HTERT RPE-1 (cell line): Measurements from ENCODE around the gene PKP3.
"Not testable (repeated sequence)": the region's sequence is repeated elsewhere in the genome, so short reads cannot be mapped to it uniquely, and the experiment has no call there.

Experiments
- in situ Hi-C: fragments of 300-500 bp; cut with MboI; formaldehyde crosslinking; loops from 4 replicates; pipeline ENCODE4 v1.14.3; 2020; ENCODE audit warnings: low sequenced_read_pairs

Gene PKP3

DNA sequence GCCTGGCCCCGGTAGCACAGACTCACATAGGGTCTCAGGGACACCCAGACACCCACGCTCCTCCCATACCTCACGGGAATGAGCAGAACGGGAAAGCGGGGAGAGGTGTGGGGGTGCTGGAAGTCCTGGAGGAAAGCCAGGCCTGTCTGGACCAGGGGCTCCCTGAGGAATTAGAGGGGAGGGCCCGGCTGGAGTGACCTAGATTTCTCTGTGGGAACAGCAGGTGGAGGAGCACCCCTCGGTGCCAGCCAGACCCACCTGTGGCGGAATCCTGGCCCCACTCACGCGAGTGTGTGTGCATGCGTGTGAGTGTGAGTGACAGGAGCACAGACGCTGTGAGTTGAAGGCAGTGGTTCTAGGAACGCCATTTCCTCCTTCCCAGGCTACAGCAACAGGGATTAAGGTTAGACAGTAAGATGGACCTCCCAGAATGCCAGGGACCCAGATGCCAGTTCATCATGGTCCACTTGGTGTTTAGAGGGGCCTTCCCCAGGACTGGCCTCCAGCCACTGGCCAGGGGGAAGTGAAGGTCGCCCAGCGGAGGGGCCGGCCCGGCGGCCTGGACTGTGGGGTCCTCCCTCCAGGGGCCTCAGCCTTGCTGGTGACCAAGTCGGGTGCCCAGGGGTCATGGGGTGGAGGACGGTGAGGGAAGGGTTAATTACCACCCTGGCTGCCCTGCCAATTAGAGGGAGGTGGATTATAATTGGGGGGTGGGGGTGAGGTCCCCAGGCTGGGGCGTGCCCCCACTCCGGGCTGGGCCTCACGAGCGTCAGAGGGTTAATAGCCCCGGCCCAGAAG, 1.0 kb downstream of the PKP3 start:
- in situ Hi-C loops, result no loop called here

DNA sequence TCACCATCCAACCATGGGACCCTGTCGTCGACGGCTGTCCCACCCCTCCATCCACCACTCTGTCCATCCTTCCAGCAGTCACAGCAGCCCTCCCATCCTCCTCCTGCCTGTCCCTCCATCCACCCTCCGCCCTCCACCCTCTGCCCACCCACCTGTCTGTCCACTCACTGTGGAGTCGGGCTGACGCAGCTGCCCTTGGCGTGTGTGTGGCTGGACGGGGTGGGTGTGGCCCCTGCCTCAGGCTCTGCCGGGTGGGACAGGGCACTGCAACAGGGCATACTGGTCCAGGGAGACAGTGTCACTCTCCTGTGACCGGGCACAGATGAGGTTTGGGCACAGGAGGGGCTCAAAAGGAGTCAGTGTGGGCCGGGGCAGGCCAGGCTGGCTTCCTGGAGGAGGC, 1.9 kb downstream of the PKP3 start:
- in situ Hi-C loops, result no loop called here

DNA sequence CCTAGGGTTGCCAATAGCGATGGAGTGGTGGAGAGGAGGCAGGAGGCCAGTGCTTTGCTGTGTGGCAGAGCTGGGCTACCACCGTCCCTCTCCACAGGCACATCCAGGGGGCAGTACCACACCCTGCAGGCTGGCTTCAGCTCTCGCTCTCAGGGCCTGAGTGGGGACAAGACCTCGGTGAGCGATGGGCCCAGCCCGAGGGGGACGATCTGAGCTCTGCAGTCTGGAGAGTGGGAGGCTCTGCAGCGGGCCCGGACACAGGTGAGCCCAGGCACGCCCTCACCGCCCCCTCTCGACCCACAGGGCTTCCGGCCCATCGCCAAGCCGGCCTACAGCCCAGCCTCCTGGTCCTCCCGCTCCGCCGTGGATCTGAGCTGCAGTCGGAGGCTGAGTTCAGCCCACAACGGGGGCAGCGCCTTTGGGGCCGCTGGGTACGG, 2.5 kb downstream of the PKP3 start:
- in situ Hi-C loops, result no loop called here

DNA sequence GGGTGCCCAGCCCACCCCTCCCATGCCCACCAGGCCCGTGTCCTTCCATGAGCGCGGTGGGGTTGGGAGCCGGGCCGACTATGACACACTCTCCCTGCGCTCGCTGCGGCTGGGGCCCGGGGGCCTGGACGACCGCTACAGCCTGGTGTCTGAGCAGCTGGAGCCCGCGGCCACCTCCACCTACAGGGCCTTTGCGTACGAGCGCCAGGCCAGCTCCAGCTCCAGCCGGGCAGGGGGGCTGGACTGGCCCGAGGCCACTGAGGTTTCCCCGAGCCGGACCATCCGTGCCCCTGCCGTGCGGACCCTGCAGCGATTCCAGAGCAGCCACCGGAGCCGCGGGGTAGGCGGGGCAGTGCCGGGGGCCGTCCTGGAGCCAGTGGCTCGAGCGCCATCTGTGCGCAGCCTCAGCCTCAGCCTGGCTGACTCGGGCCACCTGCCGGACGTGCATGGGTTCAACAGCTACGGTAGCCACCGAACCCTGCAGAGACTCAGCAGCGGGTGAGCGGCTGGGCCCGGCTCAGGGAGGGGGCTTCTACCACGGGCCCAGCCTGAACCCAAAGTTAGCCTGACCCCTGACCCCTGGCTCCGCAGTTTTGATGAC, 3.0 kb downstream of the PKP3 start:
- in situ Hi-C loops, result no loop called here

- in situ Hi-C loops, result no loop called here
Observed at GRCh38 chr11:398826-399225, 4.8 kb downstream of the PKP3 start.

DNA sequence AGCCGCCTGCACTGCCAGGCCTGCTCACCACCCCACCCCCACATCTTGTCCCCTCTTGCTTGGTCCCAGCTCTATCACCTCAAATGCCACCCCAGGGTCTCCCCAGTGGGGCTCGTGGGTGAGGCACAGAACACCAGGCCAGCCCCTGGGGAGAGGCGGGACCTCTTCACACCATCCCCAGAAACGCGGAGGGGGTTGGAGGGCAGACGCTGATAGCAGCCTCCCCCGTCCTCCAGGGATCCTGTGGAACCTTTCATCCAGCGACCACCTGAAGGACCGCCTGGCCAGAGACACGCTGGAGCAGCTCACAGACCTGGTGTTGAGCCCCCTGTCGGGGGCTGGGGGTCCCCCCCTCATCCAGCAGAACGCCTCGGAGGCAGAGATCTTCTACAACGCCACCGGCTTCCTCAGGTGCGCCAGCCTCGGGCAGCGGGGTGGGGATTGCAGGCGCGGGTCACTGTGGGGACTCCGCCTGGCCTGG, 5.8 kb downstream of the PKP3 start:
- in situ Hi-C loops, result no loop called here

- in situ Hi-C loops, result no loop called here
Observed at GRCh38 chr11:400241-400689, 6.3 kb downstream of the PKP3 start.

GRCh38 chr11:401196-401595, 7.2 kb downstream of the PKP3 start:
- in situ Hi-C loops, result not testable (repeated sequence)

- in situ Hi-C loops, result no loop called here
Observed at GRCh38 chr11:403021-403760, 9.2 kb downstream of the PKP3 start.

DNA sequence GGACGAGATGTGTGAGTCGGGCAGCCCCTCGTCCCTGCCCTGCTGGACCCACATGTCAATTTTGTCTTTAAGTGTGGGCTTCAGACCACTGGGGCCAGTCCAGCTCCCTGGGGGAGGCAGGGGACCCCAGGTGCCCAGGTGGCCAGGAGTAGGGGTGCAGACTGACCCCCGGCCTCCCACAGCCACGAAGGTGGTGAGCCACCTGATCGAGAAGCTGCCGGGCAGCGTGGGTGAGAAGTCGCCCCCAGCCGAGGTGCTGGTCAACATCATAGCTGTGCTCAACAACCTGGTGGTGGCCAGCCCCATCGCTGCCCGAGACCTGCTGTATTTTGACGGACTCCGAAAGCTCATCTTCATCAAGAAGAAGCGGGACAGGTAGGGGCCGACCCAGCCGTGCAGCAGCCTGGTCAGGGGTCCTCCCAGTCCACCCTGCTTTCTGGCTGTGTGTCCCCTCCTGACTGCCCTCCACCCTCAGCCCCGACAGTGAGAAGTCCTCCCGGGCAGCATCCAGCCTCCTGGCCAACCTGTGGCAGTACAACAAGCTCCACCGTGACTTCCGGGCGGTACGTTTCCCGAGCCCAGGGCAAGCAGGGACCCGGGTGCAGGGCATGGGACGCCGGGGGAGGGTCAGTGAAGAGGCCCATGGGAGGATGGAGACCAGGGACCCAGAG, 9.9 kb downstream of the PKP3 start:
- in situ Hi-C loops, result no loop called here

DNA sequence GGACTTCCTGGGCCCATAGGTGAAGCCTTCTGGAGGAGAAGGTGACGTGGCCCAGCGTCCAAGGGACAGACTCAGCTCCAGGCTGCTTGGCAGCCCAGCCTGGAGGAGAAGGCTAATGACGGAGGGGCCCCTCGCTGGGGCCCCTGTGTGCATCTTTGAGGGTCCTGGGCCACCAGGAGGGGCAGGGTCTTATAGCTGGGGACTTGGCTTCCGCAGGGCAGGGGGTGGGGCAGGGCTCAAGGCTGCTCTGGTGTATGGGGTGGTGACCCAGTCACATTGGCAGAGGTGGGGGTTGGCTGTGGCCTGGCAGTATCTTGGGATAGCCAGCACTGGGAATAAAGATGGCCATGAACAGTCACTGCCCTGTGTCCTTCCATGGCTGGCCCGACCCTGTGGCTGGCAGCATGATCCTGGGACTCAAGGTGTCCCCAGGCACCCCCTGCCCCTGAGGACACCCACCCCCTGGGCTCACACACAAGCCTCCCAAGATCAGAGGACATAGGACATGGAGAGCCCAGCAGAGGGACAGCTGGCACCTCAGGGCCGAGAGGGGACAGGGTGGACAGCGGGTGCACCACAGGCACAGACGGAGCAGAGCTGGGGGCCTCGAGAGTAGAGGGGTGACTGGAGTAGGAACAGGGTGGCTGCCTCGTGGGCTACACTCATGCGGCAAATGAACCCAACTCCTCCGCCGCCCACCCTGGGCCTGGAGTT, 10.7 kb downstream of the PKP3 start:
- in situ Hi-C loops, result no loop called here

DNA sequence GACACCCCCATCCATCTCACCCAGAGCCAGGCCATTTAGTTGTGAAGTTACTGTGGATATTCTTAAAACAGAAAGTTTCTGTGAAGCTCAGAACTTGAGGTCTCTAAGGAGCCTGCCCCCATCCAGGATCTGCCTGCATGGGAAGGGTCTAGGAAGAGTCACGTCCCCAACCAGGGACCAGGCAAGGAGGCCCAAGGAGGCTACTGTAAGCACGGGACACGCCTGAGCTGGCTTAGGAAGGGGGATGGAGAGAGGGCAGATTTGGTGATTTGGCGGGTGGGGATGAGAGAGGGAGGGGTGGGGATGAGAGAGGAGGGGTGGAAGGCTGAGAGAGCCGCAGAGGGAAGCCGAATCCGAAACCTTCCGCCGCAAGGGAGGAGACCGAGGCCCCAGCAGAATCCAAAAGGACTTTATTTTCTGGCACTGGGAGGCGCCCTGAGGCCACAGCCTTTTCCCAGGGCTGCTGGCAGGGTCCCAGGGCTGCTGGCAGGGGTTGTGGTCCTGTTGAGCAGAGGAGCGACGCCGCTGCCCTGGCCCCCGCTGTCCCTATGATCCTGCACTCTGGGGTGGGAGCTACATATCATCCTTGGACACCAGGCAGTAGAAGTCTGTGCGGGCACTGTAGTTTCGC, 11.4 kb downstream of the PKP3 start:
- in situ Hi-C loops, result no loop called here

- in situ Hi-C loops, result no loop called here
Observed at GRCh38 chr11:405954-406795, 12.2 kb downstream of the PKP3 start.

DNA sequence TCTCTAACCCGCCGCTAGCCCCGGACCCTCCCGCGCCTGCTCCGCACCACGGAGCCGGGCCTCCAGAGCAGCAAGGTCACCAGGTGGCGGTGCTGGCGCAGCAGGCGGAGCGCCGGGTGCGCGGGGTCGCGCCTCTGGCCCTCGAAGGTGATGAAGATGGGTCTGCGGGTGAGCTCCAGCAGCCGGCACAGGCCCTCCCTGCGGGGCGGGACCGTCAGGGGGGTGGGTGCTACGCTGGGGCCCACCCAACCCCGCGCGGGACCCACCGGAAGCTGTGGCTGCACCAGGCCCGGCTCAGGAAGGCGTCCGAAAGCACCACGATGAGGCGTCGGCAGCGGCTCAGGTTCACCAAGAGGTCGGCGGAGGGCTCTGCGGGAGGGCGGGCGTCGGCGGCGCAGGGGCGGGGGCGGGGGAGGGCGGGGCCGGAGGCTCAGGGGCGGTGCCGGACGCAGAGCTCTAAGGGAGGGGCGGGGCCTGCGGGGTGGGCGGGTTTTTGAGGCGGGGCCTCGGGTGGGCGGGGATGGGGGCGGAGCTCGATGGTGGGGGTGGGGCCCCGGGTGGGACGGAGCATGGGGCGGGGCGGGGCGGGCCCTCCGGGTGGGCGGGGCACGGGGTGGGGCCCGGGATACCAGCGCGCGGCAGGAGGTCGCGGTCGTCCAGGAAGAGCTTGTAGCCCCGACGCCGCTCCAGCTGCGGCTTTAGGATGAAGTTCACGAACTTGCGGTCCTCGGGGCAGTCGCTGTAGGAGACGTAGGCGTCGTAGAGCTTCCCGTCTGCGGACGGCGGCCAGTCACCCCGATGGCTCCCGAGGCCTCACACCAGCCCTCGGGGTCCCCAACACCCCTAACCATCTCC, 13.0 kb downstream of the PKP3 start:
- in situ Hi-C loops, result no loop called here

GRCh38 chr11:407651-408123, 13.7 kb downstream of the PKP3 start:
- in situ Hi-C loops, result no loop called here

GRCh38 chr11:408154-409007, 14.4 kb downstream of the PKP3 start:
- in situ Hi-C loops, result no loop called here

DNA sequence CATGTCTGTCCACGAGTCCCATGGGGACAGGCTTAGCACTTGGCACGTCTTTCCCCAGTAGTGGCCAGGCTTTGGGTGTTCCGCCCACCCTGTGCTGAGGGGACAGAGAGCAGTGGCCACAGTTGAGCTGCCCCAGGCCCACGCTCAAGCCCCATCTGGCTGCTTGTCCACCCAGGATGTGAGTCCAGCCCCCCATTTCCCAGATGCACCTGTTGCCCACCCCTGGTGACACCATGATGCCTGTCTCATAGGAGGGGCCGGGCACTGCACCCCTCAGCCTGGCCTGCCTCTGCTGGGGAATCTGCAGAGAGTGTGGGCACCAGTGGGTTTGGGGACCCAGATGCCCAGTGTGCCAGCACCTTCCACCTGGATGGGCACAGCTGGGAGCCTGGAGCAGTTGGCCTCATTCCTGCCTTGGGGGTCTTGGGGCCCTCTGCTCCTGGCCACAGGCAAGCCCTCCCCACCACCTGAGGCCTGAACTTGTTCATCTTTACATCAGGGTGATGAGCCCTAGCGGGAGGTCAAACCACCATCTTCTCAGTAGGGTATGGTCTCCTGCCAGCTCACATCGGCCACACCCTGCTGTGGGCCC, 15.1 kb downstream of the PKP3 start:
- in situ Hi-C loops, result no loop called here
